ENCODE measurements around the gene ANP32A.

The ANP32A gene

GRCh38 chr15:68844856-68845550, 24.3 kb upstream of the ANP32A start:
- H2AFZ ChIP-seq (ENCODE audit: low read depth, low read length): no peak overlapping the region
- no peaks in the 10 kb centered on the region for H3K36me3 ChIP-seq (ENCODE audit: insufficient read depth, low read length)
- ATAC-seq (ENCODE audit: insufficient read depth, low read depth) (no peak), DNase-seq (no peak)
- H4K20me1 ChIP-seq (ENCODE audit: insufficient read depth, low read length): no peaks in the 10 kb centered on the region
- H3K4me3 ChIP-seq (ENCODE audit: low read depth in 1 of 2, low read length in 2 of 2): no peak overlapping the region
- H3K27ac ChIP-seq (ENCODE audit: low read length): no peak overlapping the region
- H3K79me2 ChIP-seq (ENCODE audit: insufficient read depth, low read length): no peaks in the 10 kb centered on the region
- H3K9me3 ChIP-seq (ENCODE audit: insufficient read depth, low read length, severe bottlenecking): no peaks in the 10 kb centered on the region
- no peak for TF ChIP-seq CTCF (IDR thresholded peaks at IDR 0.05; ENCODE audit: borderline replicate concordance, extremely low read depth, low read length, poor library complexity, severe bottlenecking)
- TF ChIP-seq EZH2 (IDR thresholded peaks at IDR 0.05; ENCODE audit: borderline replicate concordance, low read depth, low read length, severe bottlenecking): no peak
- H3K4me2 ChIP-seq (ENCODE audit: insufficient read depth, low read length): no peak overlapping the region
- H3K27me3 ChIP-seq (ENCODE audit: insufficient read depth, low read length, poor library complexity): peaks cover 22% of the 10 kb centered on the region
- H3K4me1 ChIP-seq (ENCODE audit: insufficient read depth, low read length): no peaks in the 10 kb centered on the region
- no peak overlapping the region for H3K9ac ChIP-seq (ENCODE audit: low read depth, low read length)

GRCh38 chr15:68843425-68844311, 23.0 kb upstream of the ANP32A start:
- no peak overlapping the region for H3K9ac ChIP-seq (ENCODE audit: low read depth, low read length)
- no peak overlapping the region for H3K27ac ChIP-seq (ENCODE audit: low read length)
- H4K20me1 ChIP-seq (ENCODE audit: insufficient read depth, low read length): no peaks in the 10 kb centered on the region
- H3K4me1 ChIP-seq (ENCODE audit: insufficient read depth, low read length): no peaks in the 10 kb centered on the region
- TF ChIP-seq EZH2 (IDR thresholded peaks at IDR 0.05; ENCODE audit: borderline replicate concordance, low read depth, low read length, severe bottlenecking) (peak; percentile 40), CTCF (IDR thresholded peaks at IDR 0.05; ENCODE audit: borderline replicate concordance, extremely low read depth, low read length, poor library complexity, severe bottlenecking) (no peak)
- DNase-seq (no peak), ATAC-seq (ENCODE audit: insufficient read depth, low read depth) (no peak)
- no peaks in the 10 kb centered on the region for H3K9me3 ChIP-seq (ENCODE audit: insufficient read depth, low read length, severe bottlenecking)
- H3K27me3 ChIP-seq (ENCODE audit: insufficient read depth, low read length, poor library complexity): peaks cover 19% of the 10 kb centered on the region
- H3K36me3 ChIP-seq (ENCODE audit: insufficient read depth, low read length): no peaks in the 10 kb centered on the region
- no peak overlapping the region for H2AFZ ChIP-seq (ENCODE audit: low read depth, low read length)
- H3K4me2 ChIP-seq (ENCODE audit: insufficient read depth, low read length): no peak overlapping the region
- H3K79me2 ChIP-seq (ENCODE audit: insufficient read depth, low read length): no peaks in the 10 kb centered on the region
- H3K4me3 ChIP-seq (ENCODE audit: low read depth in 1 of 2, low read length in 2 of 2): no peak overlapping the region

GRCh38 chr15:68842958-68843357, 22.3 kb upstream of the ANP32A start:
- Histone ChIP-seq H3K9me3 (ENCODE audit: insufficient read depth, low read length, severe bottlenecking) (no peaks in the 10 kb centered on the region), H3K4me2 (ENCODE audit: insufficient read depth, low read length) (no peak overlapping the region), H3K27me3 (ENCODE audit: insufficient read depth, low read length, poor library complexity) (peaks cover 19% of the 10 kb centered on the region), H3K27ac (ENCODE audit: low read length) (no peak overlapping the region), H3K36me3 (ENCODE audit: insufficient read depth, low read length) (no peaks in the 10 kb centered on the region), H3K9ac (ENCODE audit: low read depth, low read length) (no peak overlapping the region), H3K4me3 (ENCODE audit: low read depth in 1 of 2, low read length in 2 of 2) (no peak overlapping the region), H2AFZ (ENCODE audit: low read depth, low read length) (no peak overlapping the region), H3K79me2 (ENCODE audit: insufficient read depth, low read length) (no peaks in the 10 kb centered on the region), H4K20me1 (ENCODE audit: insufficient read depth, low read length) (no peaks in the 10 kb centered on the region), H3K4me1 (ENCODE audit: insufficient read depth, low read length) (no peaks in the 10 kb centered on the region)
- TF ChIP-seq CTCF (IDR thresholded peaks at IDR 0.05; ENCODE audit: borderline replicate concordance, extremely low read depth, low read length, poor library complexity, severe bottlenecking): no peak
- TF ChIP-seq EZH2 (IDR thresholded peaks at IDR 0.05; ENCODE audit: borderline replicate concordance, low read depth, low read length, severe bottlenecking): no peak
- ATAC-seq (ENCODE audit: insufficient read depth, low read depth) (no peak), DNase-seq (no peak)

Measured in DND-41 (cell line).